Measurements from ENCODE around the gene OR10J5. TPM values are rescaled to one million over a fixed set of nuclear protein-coding genes. Genes with fewer than 3 reads are reported as not detected.
A peak's percentile ranks its signal among the peaks of the same experiment; 100 is the strongest.

The OR10J5 gene
- total and polyA plus RNA-seq, 2 experiments from 2014 or later, result not detected

DNA sequence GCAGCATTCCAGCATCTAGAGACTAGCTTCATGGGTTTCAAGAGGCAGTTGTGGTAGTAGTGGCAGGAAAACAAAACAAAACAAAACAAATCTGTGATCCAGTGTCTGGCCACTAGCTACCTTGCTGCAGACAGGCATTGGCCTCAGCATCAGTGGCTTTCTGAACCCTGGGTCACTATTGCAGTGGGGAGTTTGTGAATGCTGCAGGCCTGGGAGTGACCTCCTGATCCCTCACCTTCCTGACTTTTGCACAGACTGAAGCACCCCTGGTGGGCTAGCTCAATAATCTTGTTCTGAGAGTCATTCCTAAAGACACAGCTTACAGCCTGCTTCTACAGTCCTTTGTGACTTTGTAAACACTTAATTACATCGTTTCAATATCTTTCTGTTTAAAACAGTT is 26.9 kb upstream of the OR10J5 start:
- H3F3A ChIP-seq (replicated peaks; ENCODE audit: low read depth), result no peaks in the 10 kb centered on the region
- H3K9me2 ChIP-seq (ENCODE audit: insufficient read depth), result peaks cover 14% of the 10 kb centered on the region
- H3K27ac ChIP-seq (ENCODE audit: low read depth), result no peak overlapping the region
- H2AFZ ChIP-seq, result peak overlapping the region; percentile 52
- no peaks in the 10 kb centered on the region for H4K20me1 ChIP-seq (replicated peaks; ENCODE audit: insufficient read depth)
- no peak for DNase-seq (ENCODE audit: low spot score)
- Mint-ChIP-seq H3K36me3 (ENCODE audit: low read depth) (no peaks in the 10 kb centered on the region), H3K27ac (no peak overlapping the region), H3K4me1 (no peaks in the 10 kb centered on the region; the same call in 2 of the 3 replicates), H3K9me3 (peaks cover 4% of the 10 kb centered on the region; the same call in 2 of the 3 replicates), H3K27me3 (ENCODE audit: insufficient read depth, low read depth, poor library complexity) (no peaks in the 10 kb centered on the region), H3K4me3 (no peak overlapping the region)
- TF ChIP-seq CREB1 (CRISPR knock-in tag; IDR thresholded peaks at IDR 0.05; ENCODE audit: low read depth) (no peak), EZH2 (IDR thresholded peaks at IDR 0.05; ENCODE audit: low read depth, unreplicated experiment) (no peak), POLR2AphosphoS5 (IDR thresholded peaks at IDR 0.05; ENCODE audit: low read depth) (no peak), ZNF331 (CRISPR knock-in tag; IDR thresholded peaks at IDR 0.05; ENCODE audit: low read depth) (no peak), STAT1 (IDR thresholded peaks at IDR 0.05; ENCODE audit: unreplicated experiment) (no peak), NANOG (IDR thresholded peaks at IDR 0.05; ENCODE audit: borderline replicate concordance) (no peak), EZH2phosphoT487 (IDR thresholded peaks at IDR 0.05; ENCODE audit: unreplicated experiment) (no peak), ZNF114 (CRISPR knock-in tag; IDR thresholded peaks at IDR 0.05) (no peak)
- TF ChIP-seq, protein P1, sequence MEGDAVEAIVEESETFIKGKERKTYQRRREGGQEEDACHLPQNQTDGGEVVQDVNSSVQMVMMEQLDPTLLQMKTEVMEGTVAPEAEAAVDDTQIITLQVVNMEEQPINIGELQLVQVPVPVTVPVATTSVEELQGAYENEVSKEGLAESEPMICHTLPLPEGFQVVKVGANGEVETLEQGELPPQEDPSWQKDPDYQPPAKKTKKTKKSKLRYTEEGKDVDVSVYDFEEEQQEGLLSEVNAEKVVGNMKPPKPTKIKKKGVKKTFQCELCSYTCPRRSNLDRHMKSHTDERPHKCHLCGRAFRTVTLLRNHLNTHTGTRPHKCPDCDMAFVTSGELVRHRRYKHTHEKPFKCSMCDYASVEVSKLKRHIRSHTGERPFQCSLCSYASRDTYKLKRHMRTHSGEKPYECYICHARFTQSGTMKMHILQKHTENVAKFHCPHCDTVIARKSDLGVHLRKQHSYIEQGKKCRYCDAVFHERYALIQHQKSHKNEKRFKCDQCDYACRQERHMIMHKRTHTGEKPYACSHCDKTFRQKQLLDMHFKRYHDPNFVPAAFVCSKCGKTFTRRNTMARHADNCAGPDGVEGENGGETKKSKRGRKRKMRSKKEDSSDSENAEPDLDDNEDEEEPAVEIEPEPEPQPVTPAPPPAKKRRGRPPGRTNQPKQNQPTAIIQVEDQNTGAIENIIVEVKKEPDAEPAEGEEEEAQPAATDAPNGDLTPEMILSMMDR (conservative IDR thresholded peaks at IDR 0.05; ENCODE audit: low read depth in 2 of 2), result no peak
- TF ChIP-seq, protein P2, sequence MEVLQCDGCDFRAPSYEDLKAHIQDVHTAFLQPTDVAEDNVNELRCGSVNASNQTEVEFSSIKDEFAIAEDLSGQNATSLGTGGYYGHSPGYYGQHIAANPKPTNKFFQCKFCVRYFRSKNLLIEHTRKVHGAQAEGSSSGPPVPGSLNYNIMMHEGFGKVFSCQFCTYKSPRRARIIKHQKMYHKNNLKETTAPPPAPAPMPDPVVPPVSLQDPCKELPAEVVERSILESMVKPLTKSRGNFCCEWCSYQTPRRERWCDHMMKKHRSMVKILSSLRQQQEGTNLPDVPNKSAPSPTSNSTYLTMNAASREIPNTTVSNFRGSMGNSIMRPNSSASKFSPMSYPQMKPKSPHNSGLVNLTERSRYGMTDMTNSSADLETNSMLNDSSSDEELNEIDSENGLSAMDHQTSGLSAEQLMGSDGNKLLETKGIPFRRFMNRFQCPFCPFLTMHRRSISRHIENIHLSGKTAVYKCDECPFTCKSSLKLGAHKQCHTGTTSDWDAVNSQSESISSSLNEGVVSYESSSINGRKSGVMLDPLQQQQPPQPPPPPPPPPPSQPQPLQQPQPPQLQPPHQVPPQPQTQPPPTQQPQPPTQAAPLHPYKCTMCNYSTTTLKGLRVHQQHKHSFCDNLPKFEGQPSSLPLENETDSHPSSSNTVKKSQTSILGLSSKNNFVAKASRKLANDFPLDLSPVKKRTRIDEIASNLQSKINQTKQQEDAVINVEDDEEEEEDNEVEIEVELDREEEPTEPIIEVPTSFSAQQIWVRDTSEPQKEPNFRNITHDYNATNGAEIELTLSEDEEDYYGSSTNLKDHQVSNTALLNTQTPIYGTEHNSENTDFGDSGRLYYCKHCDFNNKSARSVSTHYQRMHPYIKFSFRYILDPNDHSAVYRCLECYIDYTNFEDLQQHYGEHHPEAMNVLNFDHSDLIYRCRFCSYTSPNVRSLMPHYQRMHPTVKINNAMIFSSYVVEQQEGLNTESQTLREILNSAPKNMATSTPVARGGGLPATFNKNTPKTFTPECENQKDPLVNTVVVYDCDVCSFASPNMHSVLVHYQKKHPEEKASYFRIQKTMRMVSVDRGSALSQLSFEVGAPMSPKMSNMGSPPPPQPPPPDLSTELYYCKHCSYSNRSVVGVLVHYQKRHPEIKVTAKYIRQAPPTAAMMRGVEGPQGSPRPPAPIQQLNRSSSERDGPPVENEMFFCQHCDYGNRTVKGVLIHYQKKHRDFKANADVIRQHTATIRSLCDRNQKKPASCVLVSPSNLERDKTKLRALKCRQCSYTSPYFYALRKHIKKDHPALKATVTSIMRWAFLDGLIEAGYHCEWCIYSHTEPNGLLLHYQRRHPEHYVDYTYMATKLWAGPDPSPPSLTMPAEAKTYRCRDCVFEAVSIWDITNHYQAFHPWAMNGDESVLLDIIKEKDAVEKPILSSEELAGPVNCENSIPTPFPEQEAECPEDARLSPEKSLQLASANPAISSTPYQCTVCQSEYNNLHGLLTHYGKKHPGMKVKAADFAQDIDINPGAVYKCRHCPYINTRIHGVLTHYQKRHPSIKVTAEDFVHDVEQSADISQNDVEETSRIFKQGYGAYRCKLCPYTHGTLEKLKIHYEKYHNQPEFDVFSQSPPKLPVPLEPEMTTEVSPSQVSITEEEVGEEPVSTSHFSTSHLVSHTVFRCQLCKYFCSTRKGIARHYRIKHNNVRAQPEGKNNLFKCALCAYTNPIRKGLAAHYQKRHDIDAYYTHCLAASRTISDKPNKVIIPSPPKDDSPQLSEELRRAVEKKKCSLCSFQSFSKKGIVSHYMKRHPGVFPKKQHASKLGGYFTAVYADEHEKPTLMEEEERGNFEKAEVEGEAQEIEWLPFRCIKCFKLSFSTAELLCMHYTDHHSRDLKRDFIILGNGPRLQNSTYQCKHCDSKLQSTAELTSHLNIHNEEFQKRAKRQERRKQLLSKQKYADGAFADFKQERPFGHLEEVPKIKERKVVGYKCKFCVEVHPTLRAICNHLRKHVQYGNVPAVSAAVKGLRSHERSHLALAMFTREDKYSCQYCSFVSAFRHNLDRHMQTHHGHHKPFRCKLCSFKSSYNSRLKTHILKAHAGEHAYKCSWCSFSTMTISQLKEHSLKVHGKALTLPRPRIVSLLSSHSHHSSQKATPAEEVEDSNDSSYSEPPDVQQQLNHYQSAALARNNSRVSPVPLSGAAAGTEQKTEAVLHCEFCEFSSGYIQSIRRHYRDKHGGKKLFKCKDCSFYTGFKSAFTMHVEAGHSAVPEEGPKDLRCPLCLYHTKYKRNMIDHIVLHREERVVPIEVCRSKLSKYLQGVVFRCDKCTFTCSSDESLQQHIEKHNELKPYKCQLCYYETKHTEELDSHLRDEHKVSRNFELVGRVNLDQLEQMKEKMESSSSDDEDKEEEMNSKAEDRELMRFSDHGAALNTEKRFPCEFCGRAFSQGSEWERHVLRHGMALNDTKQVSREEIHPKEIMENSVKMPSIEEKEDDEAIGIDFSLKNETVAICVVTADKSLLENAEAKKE (CRISPR knock-in tag; IDR thresholded peaks at IDR 0.05), result no peak
- H3K4me2 ChIP-seq, result no peak overlapping the region
- ATAC-seq, result peak; percentile 40; the same call in 2 of the 3 replicates
- H3K4me1 ChIP-seq (ENCODE audit: insufficient read depth), result no peaks in the 10 kb centered on the region
- H3K36me3 ChIP-seq (ENCODE audit: insufficient read depth), result no peaks in the 10 kb centered on the region
- H3K79me2 ChIP-seq (replicated peaks; ENCODE audit: insufficient read depth), result no peaks in the 10 kb centered on the region
- no peaks in the 10 kb centered on the region for H3K27me3 ChIP-seq (ENCODE audit: insufficient read depth)
- no peak overlapping the region for H3K4me3 ChIP-seq

Data from GM23338 (cell line).